Measurements from ENCODE around the gene C11orf86. TPM values are rescaled to one million over a fixed set of nuclear protein-coding genes. Genes with fewer than 3 reads are reported as not detected.

C11orf86 gene
- total RNA-seq, 1 experiment from 2014 or later = 0.28 TPM

DNA sequence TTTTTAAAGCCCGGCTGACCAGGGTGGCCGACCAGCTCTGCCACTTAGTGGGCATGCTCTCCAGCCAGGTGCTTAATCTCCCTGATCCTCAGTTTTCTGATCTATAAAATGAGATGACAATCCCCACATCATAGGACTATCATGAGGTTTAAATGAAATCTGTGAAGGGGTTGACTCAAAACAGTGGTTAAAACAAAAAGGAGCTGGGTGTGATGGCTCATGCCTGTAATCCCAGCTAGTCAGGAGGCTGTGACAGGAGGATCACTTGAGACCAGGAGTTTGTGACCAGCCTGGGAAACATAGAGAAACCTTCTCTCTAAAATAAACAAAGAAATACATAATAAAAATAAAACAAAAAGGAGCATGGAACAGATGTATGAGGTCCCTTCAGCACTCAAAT lies 3.6 kb upstream of the C11orf86 start:
- ATAC-seq = no peak
- intact Hi-C loops (cut with micrococcal nuclease; ENCODE audit: unreplicated experiment) = no loop called here
- H3K27me3 ChIP-seq (ENCODE audit: control insufficient read depth, insufficient read depth, low read length) = no peaks in the 10 kb centered on the region
- POLR2A ChIA-PET = interaction anchor here (0.6 kb wide), 1 partner anchor 270 kb away, joined by 4 read pairs; no protein-coding TSS in a partner anchor
- no peak overlapping the region for H3K27ac ChIP-seq (ENCODE audit: low read length)
- CTCF ChIA-PET = no interaction called here
- no peaks in the 10 kb centered on the region for H3K9me3 ChIP-seq (ENCODE audit: control insufficient read depth, insufficient read depth, low read depth, low read length)
- H3K4me3 ChIP-seq (ENCODE audit: low read depth in 2 of 2, low read length in 2 of 2) = no peak overlapping the region
- H3K36me3 ChIP-seq (ENCODE audit: control insufficient read depth, insufficient read depth, low read length) = no peaks in the 10 kb centered on the region
- H3K4me1 ChIP-seq (ENCODE audit: control insufficient read depth, insufficient read depth, low read length) = peaks cover 16% of the 10 kb centered on the region
- DNase-seq (ENCODE audit: low read depth, low spot score) = no peak
- in situ Hi-C loops (cut with HindIII; ENCODE audit: low pct_unique_long_range_greater_than_20kb, low sequenced_read_pairs) = no loop called here
- BruUV-seq (replicated peaks) = no TSS peak
- TF ChIP-seq POLR2AphosphoS5 (IDR thresholded peaks at IDR 0.05; ENCODE audit: low read depth, low read length) (no peak), TCF7L2 (IDR thresholded peaks at IDR 0.05; ENCODE audit: low read depth, low read length) (no peak), SIN3A (IDR thresholded peaks at IDR 0.05; ENCODE audit: borderline replicate concordance, insufficient read depth, low read depth, low read length) (no peak)
- TF ChIP-seq, protein P1, sequence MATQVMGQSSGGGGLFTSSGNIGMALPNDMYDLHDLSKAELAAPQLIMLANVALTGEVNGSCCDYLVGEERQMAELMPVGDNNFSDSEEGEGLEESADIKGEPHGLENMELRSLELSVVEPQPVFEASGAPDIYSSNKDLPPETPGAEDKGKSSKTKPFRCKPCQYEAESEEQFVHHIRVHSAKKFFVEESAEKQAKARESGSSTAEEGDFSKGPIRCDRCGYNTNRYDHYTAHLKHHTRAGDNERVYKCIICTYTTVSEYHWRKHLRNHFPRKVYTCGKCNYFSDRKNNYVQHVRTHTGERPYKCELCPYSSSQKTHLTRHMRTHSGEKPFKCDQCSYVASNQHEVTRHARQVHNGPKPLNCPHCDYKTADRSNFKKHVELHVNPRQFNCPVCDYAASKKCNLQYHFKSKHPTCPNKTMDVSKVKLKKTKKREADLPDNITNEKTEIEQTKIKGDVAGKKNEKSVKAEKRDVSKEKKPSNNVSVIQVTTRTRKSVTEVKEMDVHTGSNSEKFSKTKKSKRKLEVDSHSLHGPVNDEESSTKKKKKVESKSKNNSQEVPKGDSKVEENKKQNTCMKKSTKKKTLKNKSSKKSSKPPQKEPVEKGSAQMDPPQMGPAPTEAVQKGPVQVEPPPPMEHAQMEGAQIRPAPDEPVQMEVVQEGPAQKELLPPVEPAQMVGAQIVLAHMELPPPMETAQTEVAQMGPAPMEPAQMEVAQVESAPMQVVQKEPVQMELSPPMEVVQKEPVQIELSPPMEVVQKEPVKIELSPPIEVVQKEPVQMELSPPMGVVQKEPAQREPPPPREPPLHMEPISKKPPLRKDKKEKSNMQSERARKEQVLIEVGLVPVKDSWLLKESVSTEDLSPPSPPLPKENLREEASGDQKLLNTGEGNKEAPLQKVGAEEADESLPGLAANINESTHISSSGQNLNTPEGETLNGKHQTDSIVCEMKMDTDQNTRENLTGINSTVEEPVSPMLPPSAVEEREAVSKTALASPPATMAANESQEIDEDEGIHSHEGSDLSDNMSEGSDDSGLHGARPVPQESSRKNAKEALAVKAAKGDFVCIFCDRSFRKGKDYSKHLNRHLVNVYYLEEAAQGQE (IDR thresholded peaks at IDR 0.05; ENCODE audit: insufficient read depth in 1 of 2, low read depth in 2 of 2, low read length in 1 of 2) = no peak
- TF ChIP-seq, protein P2, sequence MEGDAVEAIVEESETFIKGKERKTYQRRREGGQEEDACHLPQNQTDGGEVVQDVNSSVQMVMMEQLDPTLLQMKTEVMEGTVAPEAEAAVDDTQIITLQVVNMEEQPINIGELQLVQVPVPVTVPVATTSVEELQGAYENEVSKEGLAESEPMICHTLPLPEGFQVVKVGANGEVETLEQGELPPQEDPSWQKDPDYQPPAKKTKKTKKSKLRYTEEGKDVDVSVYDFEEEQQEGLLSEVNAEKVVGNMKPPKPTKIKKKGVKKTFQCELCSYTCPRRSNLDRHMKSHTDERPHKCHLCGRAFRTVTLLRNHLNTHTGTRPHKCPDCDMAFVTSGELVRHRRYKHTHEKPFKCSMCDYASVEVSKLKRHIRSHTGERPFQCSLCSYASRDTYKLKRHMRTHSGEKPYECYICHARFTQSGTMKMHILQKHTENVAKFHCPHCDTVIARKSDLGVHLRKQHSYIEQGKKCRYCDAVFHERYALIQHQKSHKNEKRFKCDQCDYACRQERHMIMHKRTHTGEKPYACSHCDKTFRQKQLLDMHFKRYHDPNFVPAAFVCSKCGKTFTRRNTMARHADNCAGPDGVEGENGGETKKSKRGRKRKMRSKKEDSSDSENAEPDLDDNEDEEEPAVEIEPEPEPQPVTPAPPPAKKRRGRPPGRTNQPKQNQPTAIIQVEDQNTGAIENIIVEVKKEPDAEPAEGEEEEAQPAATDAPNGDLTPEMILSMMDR (IDR thresholded peaks at IDR 0.05) = no peak

DNA sequence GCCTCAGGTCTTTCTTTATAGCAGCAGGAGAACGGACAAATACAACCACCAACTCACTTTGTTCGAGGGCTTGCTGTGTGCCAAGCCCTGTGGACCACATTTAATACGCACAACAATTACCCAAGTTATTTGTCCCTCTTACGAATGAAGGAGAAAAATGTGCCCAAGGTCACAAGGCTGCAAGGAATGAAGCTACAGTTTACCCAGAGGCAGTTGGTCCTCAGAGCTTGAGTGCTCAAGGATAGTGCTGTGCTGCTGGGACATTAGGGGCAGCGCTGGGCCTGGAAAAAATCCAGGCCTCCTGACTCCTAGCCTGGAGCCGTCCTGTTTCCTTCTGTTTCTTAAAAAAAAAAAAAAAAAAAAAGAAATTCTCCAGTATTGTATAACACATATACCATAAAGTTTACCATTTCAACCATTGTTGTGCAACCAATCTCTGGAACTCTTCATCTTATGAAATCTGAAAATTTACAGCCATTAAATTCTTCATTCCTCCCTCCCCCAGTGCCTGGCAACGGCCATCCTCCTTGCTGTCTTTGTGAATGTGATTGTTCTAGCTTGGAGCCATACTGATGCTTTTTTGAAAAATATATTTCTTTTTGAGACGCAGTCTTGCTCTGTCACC lies 1.0 kb upstream of the C11orf86 start:
- TF ChIP-seq SIN3A (IDR thresholded peaks at IDR 0.05; ENCODE audit: borderline replicate concordance, insufficient read depth, low read depth, low read length) (no peak), TCF7L2 (IDR thresholded peaks at IDR 0.05; ENCODE audit: low read depth, low read length) (no peak), POLR2AphosphoS5 (IDR thresholded peaks at IDR 0.05; ENCODE audit: low read depth, low read length) (no peak)
- TF ChIP-seq, protein P1 (IDR thresholded peaks at IDR 0.05; ENCODE audit: insufficient read depth in 1 of 2, low read depth in 2 of 2, low read length in 1 of 2) = no peak
- TF ChIP-seq, protein P2 (IDR thresholded peaks at IDR 0.05) = no peak
- in situ Hi-C loops (cut with HindIII; ENCODE audit: low pct_unique_long_range_greater_than_20kb, low sequenced_read_pairs) = no loop called here

More for the DNA sequence above, 1.0 kb upstream of the C11orf86 start:
- ChIA-PET CTCF (interaction anchor here (0.5 to 0.7 kb wide), 2 partner anchors 312 kb away, joined by 3 to 6 read pairs; no protein-coding TSS in a partner anchor), POLR2A (no interaction called here)
- H3K27me3 ChIP-seq (ENCODE audit: control insufficient read depth, insufficient read depth, low read length) = no peaks in the 10 kb centered on the region
- H3K36me3 ChIP-seq (ENCODE audit: control insufficient read depth, insufficient read depth, low read length) = no peaks in the 10 kb centered on the region
- peaks cover 16% of the 10 kb centered on the region for H3K4me1 ChIP-seq (ENCODE audit: control insufficient read depth, insufficient read depth, low read length)
- BruUV-seq (replicated peaks) = no TSS peak
- intact Hi-C loops (cut with micrococcal nuclease; ENCODE audit: unreplicated experiment) = no loop called here
- ATAC-seq (peak; percentile 47), DNase-seq (ENCODE audit: low read depth, low spot score) (no peak)
- no peak overlapping the region for H3K4me3 ChIP-seq (ENCODE audit: low read depth in 2 of 2, low read length in 2 of 2)
- H3K27ac ChIP-seq (ENCODE audit: low read length) = no peak overlapping the region; the same call in 1 of the 2 replicates
- H3K9me3 ChIP-seq (ENCODE audit: control insufficient read depth, insufficient read depth, low read depth, low read length) = no peaks in the 10 kb centered on the region
